Muscle of leg (tissue), 11 donors: ENCODE measurements around the gene DCP1B. TPM values are rescaled to one million over a fixed set of nuclear protein-coding genes. Genes with fewer than 3 reads are reported as not detected.

Experiments used
- DNase-seq: peaks from one replicate; pipeline ENCODE4 v3.0.0; 2013
- H3K27ac ChIP-seq: one replicate; pipeline ENCODE4 v1.5.1; 2013; ENCODE audit warnings: mild to moderate bottlenecking, low read length, control low read depth
- H3K27me3 ChIP-seq: one replicate; pipeline ENCODE4 v1.6.1; 2013; ENCODE audit warnings: low read length; ENCODE audit not compliant: control insufficient read depth, insufficient read depth
- H3K36me3 ChIP-seq: one replicate; pipeline ENCODE4 v1.6.1; 2013; ENCODE audit warnings: low read length; ENCODE audit not compliant: control insufficient read depth, insufficient read depth
- H3K4me1 ChIP-seq: one replicate; pipeline ENCODE4 v1.6.1; 2013; ENCODE audit warnings: low read length; ENCODE audit not compliant: control insufficient read depth, insufficient read depth
- H3K4me3 ChIP-seq: one replicate; pipeline ENCODE4 v1.5.1; 2013; ENCODE audit warnings: low read length, control low read depth
- H3K9me3 ChIP-seq: replicated peaks from 2 replicates; pipeline ENCODE4 v1.6.1; 2013; ENCODE audit warnings: low read depth, low read length; ENCODE audit not compliant: control insufficient read depth
- WGBS: methylation state at CpG from one replicate; pipeline ENCODE4 v1.1.5; 2013; ENCODE audit warnings: missing lambda C conversion rate; ENCODE audit not compliant: insufficient coverage; 5-methylcytosine and 5-hydroxymethylcytosine counted together
- polyA plus RNA-seq, 8 donors: library from polyadenylated mRNA; unstranded; fragments of 120-200 nt; gene quantifications; one replicate each; pipeline versions ENCODE4 v1.2.1 to v1.2.3, GENCODE V29; 2013; ENCODE audit warnings: inconsistent platforms in 1 of 8, low replicate concordance in 1 of 8; ENCODE audit not compliant: insufficient read length in 8 of 8, insufficient read depth in 1 of 8
- total RNA-seq: library from RNA; stranded (reverse); fragments of 120-200 nt; gene quantifications from one replicate; pipeline ENCODE4 v1.2.4, GENCODE V29; 2013

DCP1B gene
- total and polyA plus RNA-seq, 9 donors, result 8.3 to 13.1 (median 11.1) TPM

GRCh38 chr12:1907652-1908611 lies 96.3 kb downstream of the DCP1B start:
- H3K27me3 ChIP-seq, result peaks cover 10% of the 10 kb centered on the region
- H3K9me3 ChIP-seq, result peaks cover 9% of the 10 kb centered on the region
- no peaks in the 10 kb centered on the region for H3K36me3 ChIP-seq
- 27% methylated on average over 65 of the region's 67 CpGs for WGBS
- H3K4me1 ChIP-seq, result peaks cover 19% of the 10 kb centered on the region
- no peak overlapping the region for H3K27ac ChIP-seq
- DNase-seq, result no peak
- H3K4me3 ChIP-seq, result no peak overlapping the region

GRCh38 chr12:1906579-1906978 lies 97.7 kb downstream of the DCP1B start:
- H3K27ac ChIP-seq, result no peak overlapping the region
- H3K36me3 ChIP-seq, result no peaks in the 10 kb centered on the region
- no peak for DNase-seq
- 51% methylated on average over 3 of the region's 3 CpGs for WGBS
- no peak overlapping the region for H3K4me3 ChIP-seq
- H3K9me3 ChIP-seq, result peaks cover 11% of the 10 kb centered on the region
- peaks cover 5% of the 10 kb centered on the region for H3K4me1 ChIP-seq
- peaks cover 10% of the 10 kb centered on the region for H3K27me3 ChIP-seq

- no peaks in the 10 kb centered on the region for H3K36me3 ChIP-seq
- peaks cover 11% of the 10 kb centered on the region for H3K9me3 ChIP-seq
- H3K27ac ChIP-seq, result no peak overlapping the region
- DNase-seq, result no peak
- H3K4me3 ChIP-seq, result no peak overlapping the region
- no peaks in the 10 kb centered on the region for H3K4me1 ChIP-seq
- peaks cover 10% of the 10 kb centered on the region for H3K27me3 ChIP-seq
Measured at GRCh38 chr12:1904875-1905274, 99.4 kb downstream of the DCP1B start.

GRCh38 chr12:1896964-1897363 lies 107.3 kb downstream of the DCP1B start:
- peaks cover 3% of the 10 kb centered on the region for H3K9me3 ChIP-seq
- H3K27me3 ChIP-seq, result no peaks in the 10 kb centered on the region
- no peak overlapping the region for H3K27ac ChIP-seq
- 71% methylated on average over 5 of the region's 5 CpGs for WGBS
- no peak overlapping the region for H3K4me3 ChIP-seq
- no peaks in the 10 kb centered on the region for H3K4me1 ChIP-seq
- no peak for DNase-seq
- no peaks in the 10 kb centered on the region for H3K36me3 ChIP-seq

Other genes with a start within 250 kb of the DCP1B start
- 0.58 TPM for gene LRTM2, start 183.9 kb downstream of the DCP1B start, total RNA-seq
- gene LRTM2, start 183.9 kb downstream of the DCP1B start, polyA plus RNA-seq, result under 1 TPM; 0.09 to 0.47 (median 0.17) TPM
- gene CACNA2D4, start 85.8 kb downstream of the DCP1B start, total RNA-seq, result 1.6 TPM
- 1 to 10 TPM; 1.4 to 4.2 (median 2.8) TPM for gene CACNA2D4, start 85.8 kb downstream of the DCP1B start, polyA plus RNA-seq
- 3.6 TPM for gene CACNA1C, start 48.5 kb upstream of the DCP1B start, total RNA-seq
- gene CACNA1C, start 48.5 kb upstream of the DCP1B start, polyA plus RNA-seq, result 1 to 10 TPM; 1.9 to 4.3 (median 3.7) TPM